ENCODE measurements around the gene SASH1. TPM values are rescaled to one million over a fixed set of nuclear protein-coding genes. Genes with fewer than 3 reads are reported as not detected.

Gene SASH1
- total and polyA plus RNA-seq, 2 of the 8 experiments (the other 6 are each of a cell fraction or from before 2014, with no cell fraction given) = 6.0 to 20.2 TPM

- TF ChIP-seq HDAC2 (IDR thresholded peaks at IDR 0.05; ENCODE audit: borderline replicate concordance in 1 of 2, low read depth in 2 of 2, low read length in 2 of 2) (no peak), POLR2AphosphoS5 (IDR thresholded peaks at IDR 0.05; ENCODE audit: low read depth, low read length) (no peak), RBBP5 (IDR thresholded peaks at IDR 0.05; ENCODE audit: borderline replicate concordance, low read depth, low read length) (no peak), RAD21 (IDR thresholded peaks at IDR 0.05 in 1 of 2, conservative IDR thresholded peaks at IDR 0.05 in 1 of 2; ENCODE audit: low read depth in 2 of 2, low read length in 2 of 2) (no peak), TBP (IDR thresholded peaks at IDR 0.05; ENCODE audit: low read depth, low read length) (no peak), SAP30 (IDR thresholded peaks at IDR 0.05; ENCODE audit: insufficient read depth, insufficient replicate concordance, low read length) (no peak), SIX5 (IDR thresholded peaks at IDR 0.05; ENCODE audit: low read depth, low read length) (no peak), BCL11A (IDR thresholded peaks at IDR 0.05; ENCODE audit: low read depth in 2 of 2, low read length in 2 of 2) (no peak), USF2 (IDR thresholded peaks at IDR 0.05; ENCODE audit: low read length) (no peak), KDM5A (IDR thresholded peaks at IDR 0.05; ENCODE audit: low read length) (no peak), EZH2 (IDR thresholded peaks at IDR 0.05; ENCODE audit: low read depth, low read length, severe bottlenecking) (no peak)
These were observed 187.8 kb downstream of the SASH1 start (continued) for GRCh38 chr6:148530394-148530953.

Data from H1 (cell line).